NB4 (cell line): Measurements from ENCODE around the gene KPTN.

ENCODE experiments used
- TF ChIP-seq, protein P1 (sequence below): IDR thresholded peaks from 2 replicates; pipeline ENCODE4 v1.6.1; 2011; ENCODE audit warnings: low read depth, low read length
- TF ChIP-seq, protein P2 (sequence below): IDR thresholded peaks from one replicate; pipeline ENCODE4 v1.5.1; 2012; ENCODE audit warnings: low read depth, low read length

DNA sequence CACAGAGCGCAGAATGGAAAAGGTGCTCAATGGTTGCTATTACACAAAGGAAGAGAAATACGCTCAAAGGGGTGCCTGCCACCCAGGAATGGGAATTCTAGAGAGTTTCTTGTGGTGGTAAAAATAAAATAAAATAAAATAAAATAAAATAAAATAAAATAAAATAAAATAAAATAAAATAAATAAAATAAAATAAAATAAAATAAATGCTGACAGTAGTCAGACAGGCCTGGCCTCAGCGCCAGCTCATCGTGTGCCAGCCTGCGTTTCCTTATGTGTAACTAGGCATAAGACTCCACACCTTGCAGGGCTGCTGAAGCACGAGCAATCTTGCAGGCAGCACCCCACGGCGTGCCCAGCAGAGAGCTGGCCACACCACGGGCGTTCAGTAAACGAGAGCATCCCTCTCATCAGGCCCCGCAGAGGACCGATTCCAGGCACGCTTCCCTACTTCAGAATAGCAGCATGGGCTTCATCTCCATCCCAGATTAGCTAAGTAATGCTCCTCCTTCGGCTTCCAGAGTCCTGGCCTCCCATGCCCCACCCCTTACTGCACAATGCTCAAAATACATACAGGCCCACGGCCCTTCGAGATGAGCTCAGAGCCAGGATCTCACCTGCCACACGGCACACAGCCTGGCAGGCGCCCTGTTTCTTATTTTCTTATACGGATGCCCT is 25.3 kb upstream of the KPTN start:
- TF ChIP-seq, protein P1, sequence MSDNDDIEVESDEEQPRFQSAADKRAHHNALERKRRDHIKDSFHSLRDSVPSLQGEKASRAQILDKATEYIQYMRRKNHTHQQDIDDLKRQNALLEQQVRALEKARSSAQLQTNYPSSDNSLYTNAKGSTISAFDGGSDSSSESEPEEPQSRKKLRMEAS = no peak
- TF ChIP-seq, protein P2, sequence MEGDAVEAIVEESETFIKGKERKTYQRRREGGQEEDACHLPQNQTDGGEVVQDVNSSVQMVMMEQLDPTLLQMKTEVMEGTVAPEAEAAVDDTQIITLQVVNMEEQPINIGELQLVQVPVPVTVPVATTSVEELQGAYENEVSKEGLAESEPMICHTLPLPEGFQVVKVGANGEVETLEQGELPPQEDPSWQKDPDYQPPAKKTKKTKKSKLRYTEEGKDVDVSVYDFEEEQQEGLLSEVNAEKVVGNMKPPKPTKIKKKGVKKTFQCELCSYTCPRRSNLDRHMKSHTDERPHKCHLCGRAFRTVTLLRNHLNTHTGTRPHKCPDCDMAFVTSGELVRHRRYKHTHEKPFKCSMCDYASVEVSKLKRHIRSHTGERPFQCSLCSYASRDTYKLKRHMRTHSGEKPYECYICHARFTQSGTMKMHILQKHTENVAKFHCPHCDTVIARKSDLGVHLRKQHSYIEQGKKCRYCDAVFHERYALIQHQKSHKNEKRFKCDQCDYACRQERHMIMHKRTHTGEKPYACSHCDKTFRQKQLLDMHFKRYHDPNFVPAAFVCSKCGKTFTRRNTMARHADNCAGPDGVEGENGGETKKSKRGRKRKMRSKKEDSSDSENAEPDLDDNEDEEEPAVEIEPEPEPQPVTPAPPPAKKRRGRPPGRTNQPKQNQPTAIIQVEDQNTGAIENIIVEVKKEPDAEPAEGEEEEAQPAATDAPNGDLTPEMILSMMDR = no peak
